ELR (cell line): ENCODE results near the gene SNRNP25.

Experiments
- DNase-seq: peaks from one replicate; pipeline ENCODE4 v3.0.0-alpha.2; 2015; ENCODE audit warnings: low read depth

SNRNP25 gene

GRCh38 chr16:104355-104754, 50.7 kb downstream of the SNRNP25 start:
- no peak for DNase-seq

GRCh38 chr16:104928-105327, 51.3 kb downstream of the SNRNP25 start:
- DNase-seq, result no peak

DNA sequence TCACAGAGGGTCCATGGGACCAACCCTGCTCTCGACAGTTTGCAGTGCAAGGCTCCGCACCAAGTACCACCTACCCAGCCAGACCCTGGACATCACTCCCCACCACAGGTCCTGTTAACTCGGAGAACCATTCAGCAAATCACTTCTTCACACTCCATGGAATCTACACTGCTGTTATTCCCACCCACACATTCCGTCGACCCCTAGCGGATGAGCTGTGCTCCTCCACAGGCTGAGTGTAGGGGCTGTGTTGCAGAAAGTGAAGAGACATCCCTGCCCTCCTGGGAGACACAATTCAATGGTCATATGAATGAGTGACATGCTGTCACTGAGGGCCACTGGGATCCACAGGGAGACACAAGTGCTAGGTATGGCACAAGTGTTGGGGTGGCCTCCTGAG, 51.9 kb downstream of the SNRNP25 start:
- no peak for DNase-seq

GRCh38 chr16:106623-107324, 53.1 kb downstream of the SNRNP25 start:
- peak; percentile 82 for DNase-seq
